Gastroesophageal sphincter (tissue), 4 donors: ENCODE measurements around the gene VTI1A. TPM values are rescaled to one million over a fixed set of nuclear protein-coding genes. Genes with fewer than 3 reads are reported as not detected.

Source experiments
- ATAC-seq: fragments of 150-250 bp; one replicate; pipeline ENCODE4 v1.9.1; 2016; ENCODE audit warnings: mild to moderate bottlenecking, moderate library complexity
- H3K27ac ChIP-seq, 4 donors: fragments of 200-600 bp; sonication (generic) in 3 of 4; 1 replicate in 3 of 4; 2 replicates in 1 of 4; pipeline ENCODE4 v1.5.1; 2016 to 2019
- H3K27me3 ChIP-seq: fragments of 200-600 bp; sonication (generic); one replicate; pipeline ENCODE4 v1.5.1; 2019
- H3K36me3 ChIP-seq, 2 donors: fragments of 200-600 bp; sonication (generic); one replicate each; pipeline ENCODE4 v1.5.1; 2019; ENCODE audit warnings: control low read depth in 1 of 2
- H3K4me1 ChIP-seq, 3 donors: fragments of 200-600 bp; sonication (generic); 1 replicate in 2 of 3; 2 replicates in 1 of 3; pipeline ENCODE4 v1.5.1; 2016 to 2019; ENCODE audit warnings: control low read depth in 2 of 3
- H3K4me3 ChIP-seq, 2 donors: fragments of 200-600 bp; sonication (generic); one replicate each; pipeline ENCODE4 v1.5.1; 2019; ENCODE audit warnings: mild to moderate bottlenecking in 1 of 2, moderate library complexity in 1 of 2
- H3K9me3 ChIP-seq, 3 donors: fragments of 200-600 bp; sonication (generic); one replicate each; pipeline ENCODE4 v1.5.1; 2017 to 2019; ENCODE audit warnings: control low read depth in 2 of 3
- CTCF ChIP-seq, 4 experiments: fragments of 200-600 bp in 2 of 4; fragments of 450-650 bp in 2 of 4; sonication (generic) in 1 of 4; IDR thresholded peaks; one replicate each; pipeline ENCODE4 v1.5.1; 2017 to 2019; ENCODE audit warnings: antibody characterized with exemption in 4 of 4, mild to moderate bottlenecking in 2 of 4, moderate library complexity in 2 of 4
- EP300 ChIP-seq: sonication (generic); formaldehyde crosslinking; IDR thresholded peaks from one replicate; pipeline ENCODE4 v1.6.1; 2017; ENCODE audit warnings: antibody characterized with exemption, mild to moderate bottlenecking
- POLR2A ChIP-seq, 2 donors: fragments of 450-650 bp; IDR thresholded peaks; one replicate each; pipeline ENCODE4 v1.6.1; 2017; ENCODE audit warnings: antibody characterized with exemption in 2 of 2, mild to moderate bottlenecking in 2 of 2, moderate library complexity in 1 of 2
- POLR2AphosphoS5 ChIP-seq: sonication (generic); formaldehyde crosslinking; IDR thresholded peaks from one replicate; pipeline ENCODE4 v1.6.1; 2017; ENCODE audit warnings: antibody characterized with exemption
- WGBS, 2 donors: methylation state at CpG; one replicate each; pipeline ENCODE4 v1.1.5; 2018; ENCODE audit warnings: low coverage in 1 of 2; 5-methylcytosine and 5-hydroxymethylcytosine counted together
- total RNA-seq, 4 donors: library from RNA; depleted of rRNA; stranded (reverse); fragments of >200 nt; gene quantifications; one replicate each; pipeline ENCODE4 v1.1.0, GENCODE V29; 2016

The VTI1A gene
- total RNA-seq, 4 donors from 2014 or later, result 19.6 to 81.9 (median 43.1) TPM

- Histone ChIP-seq H3K4me1 (no peaks in the 10 kb centered on the region), H3K27me3 (no peaks in the 10 kb centered on the region), H3K27ac (no peak overlapping the region), H3K4me3 (no peak overlapping the region), H3K9me3 (no peaks in the 10 kb centered on the region), H3K36me3 (peaks cover 0 to 3% of the 10 kb centered on the region in 2 donors)
- 81 to 90% methylated on average over 2 to 4 of the region's 4 CpGs for whole genome bisulfite sequencing, 2 donors
- ATAC-seq, result no peak
- no peak for TF ChIP-seq EP300
- no peak for TF ChIP-seq POLR2A (IDR thresholded peaks at IDR 0.05)
- TF ChIP-seq CTCF (IDR thresholded peaks at IDR 0.05), result no peak
- no peak for TF ChIP-seq POLR2AphosphoS5
Measured at GRCh38 chr10:112581921-112582320, 134.9 kb downstream of the VTI1A start.

DNA sequence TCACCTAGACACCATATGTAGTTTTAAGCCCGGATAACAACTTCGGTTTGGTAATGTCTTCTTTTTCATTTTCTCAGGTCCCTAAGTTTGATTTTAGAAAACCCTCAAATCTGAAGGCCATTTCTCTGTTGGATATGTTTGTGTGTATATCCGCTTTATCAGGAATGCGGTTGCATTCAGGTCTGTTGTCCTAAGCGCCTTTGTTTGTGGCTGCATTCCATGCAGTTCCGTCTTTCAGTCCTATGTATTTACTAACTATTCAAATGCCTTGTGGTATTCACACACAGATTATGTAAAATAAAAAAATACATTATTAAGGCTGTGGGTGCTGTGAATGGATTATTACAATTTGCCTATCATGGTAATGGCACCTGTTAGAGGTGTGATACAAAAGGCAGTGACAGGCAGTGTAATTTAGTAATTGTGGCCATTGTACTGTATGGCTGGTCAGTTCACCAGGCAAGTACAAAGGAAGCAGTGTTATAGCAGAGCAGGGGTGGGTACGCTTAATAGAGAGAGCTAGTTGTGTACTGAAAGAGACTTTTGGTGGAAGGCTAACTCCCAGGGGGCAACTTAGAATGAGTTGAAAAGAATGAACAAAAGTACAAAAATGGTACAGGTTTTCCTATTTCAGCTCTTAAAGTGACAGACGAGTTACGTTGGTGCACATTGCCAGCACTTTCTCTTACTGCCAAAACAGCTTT is 136.4 kb downstream of the VTI1A start:
- no peak overlapping the region for H3K4me3 ChIP-seq
- no peaks in the 10 kb centered on the region for H3K4me1 ChIP-seq
- 89 to 91% methylated on average over 8 to 9 of the region's 9 CpGs for WGBS, 2 donors
- TF ChIP-seq POLR2AphosphoS5 (no peak), CTCF (IDR thresholded peaks at IDR 0.05) (no peak), POLR2A (IDR thresholded peaks at IDR 0.05) (no peak), EP300 (no peak)
- no peaks in the 10 kb centered on the region for H3K9me3 ChIP-seq
- H3K36me3 ChIP-seq, result peaks cover 0 to 3% of the 10 kb centered on the region in 2 donors
- no peak for ATAC-seq
- no peak overlapping the region for H3K27ac ChIP-seq
- no peaks in the 10 kb centered on the region for H3K27me3 ChIP-seq

DNA sequence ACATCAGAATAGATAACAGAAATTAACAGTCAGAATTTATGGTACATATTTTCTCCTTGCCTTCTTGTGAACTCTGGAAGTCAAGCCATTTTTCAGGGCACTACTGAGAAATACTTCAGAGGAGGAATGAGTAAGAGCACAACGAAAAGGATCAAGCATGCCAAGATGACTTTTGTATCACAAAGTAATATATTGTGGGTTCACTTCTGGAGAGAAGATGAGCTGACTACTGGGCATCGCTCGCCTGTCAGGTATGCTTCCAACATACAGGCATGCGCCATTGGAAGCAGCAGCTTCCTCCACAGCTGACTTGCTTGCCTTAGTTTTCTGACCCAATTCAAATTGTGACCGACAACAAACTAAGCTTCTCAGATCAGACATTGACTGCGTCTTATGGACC is 137.3 kb downstream of the VTI1A start:
- no peaks in the 10 kb centered on the region for H3K9me3 ChIP-seq

GRCh38 chr10:112585126-112585525 is 138.1 kb downstream of the VTI1A start:
- no peak for ATAC-seq
- H3K27ac ChIP-seq, result no peak overlapping the region

More for the DNA sequence above, 137.3 kb downstream of the VTI1A start:
- no peak for ATAC-seq
- no peak overlapping the region for H3K27ac ChIP-seq
- H3K27me3 ChIP-seq, result no peaks in the 10 kb centered on the region
- H3K36me3 ChIP-seq, result peaks cover 0 to 3% of the 10 kb centered on the region in 2 donors
- WGBS, 2 donors, result 89 to 100% methylated on average over 3 to 6 of the region's 6 CpGs
- no peak for TF ChIP-seq POLR2AphosphoS5
- no peak for TF ChIP-seq EP300
- no peak for TF ChIP-seq CTCF (IDR thresholded peaks at IDR 0.05)
- no peak for TF ChIP-seq POLR2A (IDR thresholded peaks at IDR 0.05)
- H3K4me1 ChIP-seq, result no peaks in the 10 kb centered on the region
- no peak overlapping the region for H3K4me3 ChIP-seq

More at GRCh38 chr10:112585126-112585525, 138.1 kb downstream of the VTI1A start:
- no peaks in the 10 kb centered on the region for H3K27me3 ChIP-seq
- peaks cover 0 to 3% of the 10 kb centered on the region in 2 donors for H3K36me3 ChIP-seq
- WGBS, 2 donors, result 53 to 57% methylated on average over 4 of the region's 4 CpGs
- no peak overlapping the region for H3K4me3 ChIP-seq
- no peaks in the 10 kb centered on the region for H3K9me3 ChIP-seq
- H3K4me1 ChIP-seq, result no peaks in the 10 kb centered on the region
- no peak for TF ChIP-seq CTCF (IDR thresholded peaks at IDR 0.05)
- TF ChIP-seq EP300, result no peak
- no peak for TF ChIP-seq POLR2AphosphoS5
- TF ChIP-seq POLR2A (IDR thresholded peaks at IDR 0.05), result no peak
